Panc1 (cell line): ENCODE measurements around the gene BRI3BP.
"Not testable (repeated sequence)": the region's sequence is repeated elsewhere in the genome, so short reads cannot be mapped to it uniquely, and the experiment has no call there.

ENCODE experiments used
- POLR2AphosphoS5 ChIP-seq: IDR thresholded peaks from 2 replicates; pipeline ENCODE4 v1.6.1; 2012; ENCODE audit warnings: mild to moderate bottlenecking, low read depth, low read length, moderate library complexity
- SIN3A ChIP-seq: IDR thresholded peaks from 2 replicates; pipeline ENCODE4 v1.6.1; 2012; ENCODE audit warnings: low read depth, mild to moderate bottlenecking, low read length, moderate library complexity, borderline replicate concordance; ENCODE audit not compliant: insufficient read depth
- TF ChIP-seq, protein P1 (sequence below): fragments of 450-650 bp; IDR thresholded peaks from 2 replicates; pipeline ENCODE4 v1.5.1; 2017; ENCODE audit warnings: mild to moderate bottlenecking
- TF ChIP-seq, protein P2 (sequence below), 2 experiments: IDR thresholded peaks; 2 replicates each; pipeline ENCODE4 v1.6.1; 2011 to 2012; ENCODE audit warnings: low read depth in 2 of 2, control low read depth in 1 of 2, low read length in 1 of 2, mild to moderate bottlenecking in 1 of 2, moderate library complexity in 1 of 2; ENCODE audit not compliant: insufficient read depth in 1 of 2

DNA sequence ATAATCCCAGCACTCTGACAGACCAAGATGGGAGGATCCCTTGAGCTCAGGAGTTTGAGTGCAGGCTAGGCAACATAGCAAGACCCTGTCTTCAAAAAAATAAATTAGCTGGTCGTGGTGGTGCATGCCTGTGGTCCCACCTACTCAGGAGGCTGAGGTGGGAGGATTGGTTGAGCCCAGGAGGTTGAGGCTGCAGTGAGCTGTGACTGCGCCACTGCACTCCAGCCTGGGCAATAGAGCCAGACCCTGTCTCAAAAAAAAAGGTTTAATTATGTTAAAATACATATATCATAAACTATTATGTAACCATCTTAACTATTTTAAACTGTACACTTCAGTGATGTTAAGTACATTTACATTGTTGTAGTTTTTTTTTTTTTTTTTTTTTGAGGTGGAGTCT is 80.8 kb downstream of the BRI3BP start:
- TF ChIP-seq POLR2AphosphoS5, SIN3A: not testable (repeated sequence)
- TF ChIP-seq, protein P1, sequence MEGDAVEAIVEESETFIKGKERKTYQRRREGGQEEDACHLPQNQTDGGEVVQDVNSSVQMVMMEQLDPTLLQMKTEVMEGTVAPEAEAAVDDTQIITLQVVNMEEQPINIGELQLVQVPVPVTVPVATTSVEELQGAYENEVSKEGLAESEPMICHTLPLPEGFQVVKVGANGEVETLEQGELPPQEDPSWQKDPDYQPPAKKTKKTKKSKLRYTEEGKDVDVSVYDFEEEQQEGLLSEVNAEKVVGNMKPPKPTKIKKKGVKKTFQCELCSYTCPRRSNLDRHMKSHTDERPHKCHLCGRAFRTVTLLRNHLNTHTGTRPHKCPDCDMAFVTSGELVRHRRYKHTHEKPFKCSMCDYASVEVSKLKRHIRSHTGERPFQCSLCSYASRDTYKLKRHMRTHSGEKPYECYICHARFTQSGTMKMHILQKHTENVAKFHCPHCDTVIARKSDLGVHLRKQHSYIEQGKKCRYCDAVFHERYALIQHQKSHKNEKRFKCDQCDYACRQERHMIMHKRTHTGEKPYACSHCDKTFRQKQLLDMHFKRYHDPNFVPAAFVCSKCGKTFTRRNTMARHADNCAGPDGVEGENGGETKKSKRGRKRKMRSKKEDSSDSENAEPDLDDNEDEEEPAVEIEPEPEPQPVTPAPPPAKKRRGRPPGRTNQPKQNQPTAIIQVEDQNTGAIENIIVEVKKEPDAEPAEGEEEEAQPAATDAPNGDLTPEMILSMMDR = not testable (repeated sequence)
- TF ChIP-seq, protein P2, sequence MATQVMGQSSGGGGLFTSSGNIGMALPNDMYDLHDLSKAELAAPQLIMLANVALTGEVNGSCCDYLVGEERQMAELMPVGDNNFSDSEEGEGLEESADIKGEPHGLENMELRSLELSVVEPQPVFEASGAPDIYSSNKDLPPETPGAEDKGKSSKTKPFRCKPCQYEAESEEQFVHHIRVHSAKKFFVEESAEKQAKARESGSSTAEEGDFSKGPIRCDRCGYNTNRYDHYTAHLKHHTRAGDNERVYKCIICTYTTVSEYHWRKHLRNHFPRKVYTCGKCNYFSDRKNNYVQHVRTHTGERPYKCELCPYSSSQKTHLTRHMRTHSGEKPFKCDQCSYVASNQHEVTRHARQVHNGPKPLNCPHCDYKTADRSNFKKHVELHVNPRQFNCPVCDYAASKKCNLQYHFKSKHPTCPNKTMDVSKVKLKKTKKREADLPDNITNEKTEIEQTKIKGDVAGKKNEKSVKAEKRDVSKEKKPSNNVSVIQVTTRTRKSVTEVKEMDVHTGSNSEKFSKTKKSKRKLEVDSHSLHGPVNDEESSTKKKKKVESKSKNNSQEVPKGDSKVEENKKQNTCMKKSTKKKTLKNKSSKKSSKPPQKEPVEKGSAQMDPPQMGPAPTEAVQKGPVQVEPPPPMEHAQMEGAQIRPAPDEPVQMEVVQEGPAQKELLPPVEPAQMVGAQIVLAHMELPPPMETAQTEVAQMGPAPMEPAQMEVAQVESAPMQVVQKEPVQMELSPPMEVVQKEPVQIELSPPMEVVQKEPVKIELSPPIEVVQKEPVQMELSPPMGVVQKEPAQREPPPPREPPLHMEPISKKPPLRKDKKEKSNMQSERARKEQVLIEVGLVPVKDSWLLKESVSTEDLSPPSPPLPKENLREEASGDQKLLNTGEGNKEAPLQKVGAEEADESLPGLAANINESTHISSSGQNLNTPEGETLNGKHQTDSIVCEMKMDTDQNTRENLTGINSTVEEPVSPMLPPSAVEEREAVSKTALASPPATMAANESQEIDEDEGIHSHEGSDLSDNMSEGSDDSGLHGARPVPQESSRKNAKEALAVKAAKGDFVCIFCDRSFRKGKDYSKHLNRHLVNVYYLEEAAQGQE (IDR thresholded peaks at IDR 0.05; ENCODE audit: insufficient read depth in 1 of 2, low read depth in 2 of 2, low read length in 1 of 2) = not testable (repeated sequence)
